ENCODE data around the gene TKT. TPM values are rescaled to one million over a fixed set of nuclear protein-coding genes. Genes with fewer than 3 reads are reported as not detected.

TKT gene
- polyA plus RNA-seq, 1 donor from 2014 or later, result 194 TPM

DNA sequence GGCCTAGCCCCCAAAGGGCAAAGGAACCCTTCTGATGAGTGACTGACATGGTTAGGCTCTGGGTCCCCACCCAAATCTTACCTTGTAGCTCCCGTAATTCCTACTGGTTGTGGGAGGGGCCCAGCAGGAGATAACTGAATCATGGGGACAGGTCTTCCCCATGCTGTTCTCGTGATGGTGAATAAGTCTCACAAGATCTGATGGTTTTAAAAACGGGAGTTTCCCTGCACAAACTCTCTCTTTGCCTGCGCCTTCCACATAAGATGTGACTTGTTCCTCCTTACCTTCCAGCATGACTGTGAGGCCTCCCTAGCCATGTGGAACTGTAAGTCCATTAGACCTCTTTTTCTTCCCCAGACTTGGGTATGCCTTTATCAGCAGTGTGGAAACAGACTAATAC is 16.9 kb downstream of the TKT start:
- Histone ChIP-seq H3K4me2 (ENCODE audit: low read length) (no peak overlapping the region), H3K27ac (ENCODE audit: low read length) (no peak overlapping the region), H4K20me1 (ENCODE audit: insufficient read depth) (no peaks in the 10 kb centered on the region), H2AFZ (ENCODE audit: low read depth, low read length) (no peak overlapping the region), H3K4me3 (ENCODE audit: low read length) (no peak overlapping the region), H3K79me2 (replicated peaks; ENCODE audit: insufficient read depth, low read length) (peaks cover 2% of the 10 kb centered on the region), H3K9ac (ENCODE audit: low read length) (no peak overlapping the region), H3K36me3 (ENCODE audit: insufficient read depth, low read length) (no peaks in the 10 kb centered on the region), H3K27me3 (ENCODE audit: insufficient read depth, low read depth, low read length) (no peaks in the 10 kb centered on the region), H3F3A (ENCODE audit: insufficient read depth, low read length, poor library complexity, severe bottlenecking) (no peaks in the 10 kb centered on the region), H3K9me3 (ENCODE audit: low read length) (no peaks in the 10 kb centered on the region), H3K9me2 (ENCODE audit: insufficient read depth, low read length) (no peaks in the 10 kb centered on the region)
- TF ChIP-seq EP300 (conservative IDR thresholded peaks at IDR 0.05; ENCODE audit: poor library complexity, severe bottlenecking), result no peak
- TF ChIP-seq TAF1 (IDR thresholded peaks at IDR 0.05; ENCODE audit: low read depth), result no peak
- TF ChIP-seq MXI1 (conservative IDR thresholded peaks at IDR 0.05; ENCODE audit: poor library complexity, severe bottlenecking), result no peak

DNA sequence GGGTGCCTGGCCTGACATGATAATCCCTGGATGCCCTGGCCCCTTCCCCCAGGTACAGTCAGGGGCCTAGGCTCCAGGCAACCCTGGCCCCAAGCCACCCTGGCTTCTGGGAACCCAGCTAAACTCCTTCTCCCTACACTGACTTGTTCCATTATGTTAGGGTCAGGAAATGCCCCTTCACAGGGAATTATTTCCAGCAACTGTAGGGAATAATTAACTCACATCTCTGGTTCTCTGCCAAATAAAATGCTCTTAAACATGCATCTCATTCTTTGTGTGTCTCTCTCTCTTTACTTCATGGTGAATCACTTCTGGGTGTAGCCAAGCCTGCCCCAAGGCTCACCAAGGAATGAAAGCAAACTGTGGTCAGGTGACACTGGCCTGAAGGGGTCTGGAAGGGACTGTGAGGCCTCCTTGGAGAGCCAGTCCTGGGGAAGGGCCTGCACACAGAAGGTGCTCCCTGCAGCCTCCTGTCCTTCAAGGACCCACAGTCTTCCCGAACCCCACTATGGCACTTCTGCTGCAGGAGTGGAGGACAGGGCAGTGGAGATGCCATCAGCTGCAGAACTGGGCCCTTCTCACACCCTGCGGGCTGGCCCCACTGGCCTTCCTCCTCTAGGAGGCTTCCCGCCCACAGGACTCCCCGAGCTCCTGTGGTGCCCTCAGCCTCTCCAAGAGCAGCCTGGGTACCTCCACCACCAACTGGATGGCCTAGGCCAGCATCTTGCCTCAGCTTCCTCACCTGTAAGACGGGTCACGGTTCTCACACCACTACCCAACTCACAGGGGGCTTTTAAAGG is 17.6 kb downstream of the TKT start:
- Histone ChIP-seq H3F3A (ENCODE audit: insufficient read depth, low read length, poor library complexity, severe bottlenecking) (no peaks in the 10 kb centered on the region), H3K9me3 (ENCODE audit: low read length) (no peaks in the 10 kb centered on the region), H3K36me3 (ENCODE audit: insufficient read depth, low read length) (no peaks in the 10 kb centered on the region), H3K9ac (ENCODE audit: low read length) (no peak overlapping the region), H3K9me2 (ENCODE audit: insufficient read depth, low read length) (no peaks in the 10 kb centered on the region), H3K79me2 (replicated peaks; ENCODE audit: insufficient read depth, low read length) (no peaks in the 10 kb centered on the region), H3K27ac (ENCODE audit: low read length) (no peak overlapping the region), H3K4me3 (ENCODE audit: low read length) (no peak overlapping the region), H3K4me2 (ENCODE audit: low read length) (no peak overlapping the region), H3K27me3 (ENCODE audit: insufficient read depth, low read depth, low read length) (no peaks in the 10 kb centered on the region), H4K20me1 (ENCODE audit: insufficient read depth) (no peaks in the 10 kb centered on the region), H2AFZ (ENCODE audit: low read depth, low read length) (no peak overlapping the region)
- no peak for TF ChIP-seq RAD21 (conservative IDR thresholded peaks at IDR 0.05)
- TF ChIP-seq, protein P1, sequence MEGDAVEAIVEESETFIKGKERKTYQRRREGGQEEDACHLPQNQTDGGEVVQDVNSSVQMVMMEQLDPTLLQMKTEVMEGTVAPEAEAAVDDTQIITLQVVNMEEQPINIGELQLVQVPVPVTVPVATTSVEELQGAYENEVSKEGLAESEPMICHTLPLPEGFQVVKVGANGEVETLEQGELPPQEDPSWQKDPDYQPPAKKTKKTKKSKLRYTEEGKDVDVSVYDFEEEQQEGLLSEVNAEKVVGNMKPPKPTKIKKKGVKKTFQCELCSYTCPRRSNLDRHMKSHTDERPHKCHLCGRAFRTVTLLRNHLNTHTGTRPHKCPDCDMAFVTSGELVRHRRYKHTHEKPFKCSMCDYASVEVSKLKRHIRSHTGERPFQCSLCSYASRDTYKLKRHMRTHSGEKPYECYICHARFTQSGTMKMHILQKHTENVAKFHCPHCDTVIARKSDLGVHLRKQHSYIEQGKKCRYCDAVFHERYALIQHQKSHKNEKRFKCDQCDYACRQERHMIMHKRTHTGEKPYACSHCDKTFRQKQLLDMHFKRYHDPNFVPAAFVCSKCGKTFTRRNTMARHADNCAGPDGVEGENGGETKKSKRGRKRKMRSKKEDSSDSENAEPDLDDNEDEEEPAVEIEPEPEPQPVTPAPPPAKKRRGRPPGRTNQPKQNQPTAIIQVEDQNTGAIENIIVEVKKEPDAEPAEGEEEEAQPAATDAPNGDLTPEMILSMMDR (IDR thresholded peaks at IDR 0.05; ENCODE audit: poor library complexity, severe bottlenecking), result no peak

DNA sequence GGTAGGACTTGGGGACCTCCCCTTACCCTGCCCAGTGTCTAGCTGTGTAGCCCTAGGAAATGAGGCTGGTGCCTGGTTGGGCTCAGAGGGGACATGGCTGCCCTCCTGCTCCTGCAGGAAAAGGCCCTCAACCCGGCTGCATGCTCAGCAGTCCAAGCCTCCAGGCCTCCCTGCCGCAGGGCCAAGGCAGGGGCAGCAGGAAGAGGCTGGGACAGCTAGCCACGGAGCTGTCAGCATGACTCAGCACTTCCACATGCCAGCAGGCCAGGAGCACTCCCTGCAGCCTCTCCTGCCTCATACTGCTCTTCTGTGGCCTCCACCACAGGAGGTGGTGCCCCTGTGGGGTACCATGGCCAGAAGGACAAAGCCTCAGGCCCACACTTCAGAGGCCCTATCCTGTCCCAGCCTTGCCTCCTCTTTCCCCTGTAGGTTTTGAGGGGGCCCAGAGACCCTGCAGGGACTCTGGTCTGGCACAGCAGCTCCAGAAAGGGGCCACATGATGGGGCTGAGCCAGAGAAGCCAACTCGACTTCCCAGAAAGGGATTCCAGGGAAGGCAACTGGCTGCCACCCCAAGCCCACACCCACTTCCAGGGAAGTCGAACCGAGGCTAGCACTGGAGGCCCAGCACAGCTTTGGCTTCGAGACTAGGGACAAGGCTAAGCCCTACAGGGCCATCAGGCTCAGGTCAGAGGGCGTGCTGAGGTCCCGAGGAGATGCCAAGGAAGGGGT is 19.5 kb downstream of the TKT start:
- H2AFZ ChIP-seq (ENCODE audit: low read depth, low read length), result no peak overlapping the region
- no peaks in the 10 kb centered on the region for H3F3A ChIP-seq (ENCODE audit: insufficient read depth, low read length, poor library complexity, severe bottlenecking)
- H4K20me1 ChIP-seq (ENCODE audit: insufficient read depth), result no peaks in the 10 kb centered on the region
- no peak overlapping the region for H3K4me2 ChIP-seq (ENCODE audit: low read length)
- H3K4me3 ChIP-seq (ENCODE audit: low read length), result no peak overlapping the region
- no peaks in the 10 kb centered on the region for H3K27me3 ChIP-seq (ENCODE audit: insufficient read depth, low read depth, low read length)
- H3K9ac ChIP-seq (ENCODE audit: low read length), result no peak overlapping the region
- no peaks in the 10 kb centered on the region for H3K9me3 ChIP-seq (ENCODE audit: low read length)
- TF ChIP-seq EZH2 (IDR thresholded peaks at IDR 0.05; ENCODE audit: borderline replicate concordance, insufficient read depth, low read length, poor library complexity, severe bottlenecking) (no peak), RAD21 (conservative IDR thresholded peaks at IDR 0.05) (no peak), EP300 (conservative IDR thresholded peaks at IDR 0.05; ENCODE audit: poor library complexity, severe bottlenecking) (no peak), POLR2AphosphoS5 (IDR thresholded peaks at IDR 0.05) (no peak), MXI1 (conservative IDR thresholded peaks at IDR 0.05; ENCODE audit: poor library complexity, severe bottlenecking) (no peak)
- TF ChIP-seq, protein P2, sequence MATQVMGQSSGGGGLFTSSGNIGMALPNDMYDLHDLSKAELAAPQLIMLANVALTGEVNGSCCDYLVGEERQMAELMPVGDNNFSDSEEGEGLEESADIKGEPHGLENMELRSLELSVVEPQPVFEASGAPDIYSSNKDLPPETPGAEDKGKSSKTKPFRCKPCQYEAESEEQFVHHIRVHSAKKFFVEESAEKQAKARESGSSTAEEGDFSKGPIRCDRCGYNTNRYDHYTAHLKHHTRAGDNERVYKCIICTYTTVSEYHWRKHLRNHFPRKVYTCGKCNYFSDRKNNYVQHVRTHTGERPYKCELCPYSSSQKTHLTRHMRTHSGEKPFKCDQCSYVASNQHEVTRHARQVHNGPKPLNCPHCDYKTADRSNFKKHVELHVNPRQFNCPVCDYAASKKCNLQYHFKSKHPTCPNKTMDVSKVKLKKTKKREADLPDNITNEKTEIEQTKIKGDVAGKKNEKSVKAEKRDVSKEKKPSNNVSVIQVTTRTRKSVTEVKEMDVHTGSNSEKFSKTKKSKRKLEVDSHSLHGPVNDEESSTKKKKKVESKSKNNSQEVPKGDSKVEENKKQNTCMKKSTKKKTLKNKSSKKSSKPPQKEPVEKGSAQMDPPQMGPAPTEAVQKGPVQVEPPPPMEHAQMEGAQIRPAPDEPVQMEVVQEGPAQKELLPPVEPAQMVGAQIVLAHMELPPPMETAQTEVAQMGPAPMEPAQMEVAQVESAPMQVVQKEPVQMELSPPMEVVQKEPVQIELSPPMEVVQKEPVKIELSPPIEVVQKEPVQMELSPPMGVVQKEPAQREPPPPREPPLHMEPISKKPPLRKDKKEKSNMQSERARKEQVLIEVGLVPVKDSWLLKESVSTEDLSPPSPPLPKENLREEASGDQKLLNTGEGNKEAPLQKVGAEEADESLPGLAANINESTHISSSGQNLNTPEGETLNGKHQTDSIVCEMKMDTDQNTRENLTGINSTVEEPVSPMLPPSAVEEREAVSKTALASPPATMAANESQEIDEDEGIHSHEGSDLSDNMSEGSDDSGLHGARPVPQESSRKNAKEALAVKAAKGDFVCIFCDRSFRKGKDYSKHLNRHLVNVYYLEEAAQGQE (IDR thresholded peaks at IDR 0.05; ENCODE audit: borderline replicate concordance), result no peak
- TF ChIP-seq, protein P1 (IDR thresholded peaks at IDR 0.05; ENCODE audit: poor library complexity, severe bottlenecking), result no peak
- H3K79me2 ChIP-seq (replicated peaks; ENCODE audit: insufficient read depth, low read length), result no peaks in the 10 kb centered on the region
- no peaks in the 10 kb centered on the region for H3K9me2 ChIP-seq (ENCODE audit: insufficient read depth, low read length)
- no peaks in the 10 kb centered on the region for H3K36me3 ChIP-seq (ENCODE audit: insufficient read depth, low read length)
- no peak overlapping the region for H3K27ac ChIP-seq (ENCODE audit: low read length)

Data from neural cell (in vitro differentiated cells).